Muscle layer of colon (tissue), 2 donors: ENCODE results near the gene KITLG.

ENCODE experiments used
- H3K27ac ChIP-seq: one replicate; pipeline ENCODE4 v1.7.0; 2013; ENCODE audit warnings: low read depth, mild to moderate bottlenecking, low read length, moderate library complexity
- H3K27me3 ChIP-seq, 2 donors: one replicate each; pipeline ENCODE4 v1.7.0; 2013; ENCODE audit warnings: low read length in 2 of 2, mild to moderate bottlenecking in 2 of 2; ENCODE audit not compliant: insufficient read depth in 2 of 2, control insufficient read depth in 1 of 2
- H3K36me3 ChIP-seq: one replicate; pipeline ENCODE4 v1.7.0; 2013; ENCODE audit warnings: mild to moderate bottlenecking, low read length; ENCODE audit not compliant: insufficient read depth
- H3K4me1 ChIP-seq: one replicate; pipeline ENCODE4 v1.7.0; 2013; ENCODE audit warnings: mild to moderate bottlenecking, low read length; ENCODE audit not compliant: insufficient read depth
- H3K4me3 ChIP-seq, 2 donors: one replicate each; pipeline ENCODE4 v1.7.0; 2013; ENCODE audit warnings: low read length in 2 of 2, low read depth in 1 of 2, mild to moderate bottlenecking in 1 of 2, moderate library complexity in 1 of 2
- H3K9ac ChIP-seq: one replicate; pipeline ENCODE4 v1.7.0; 2013; ENCODE audit warnings: low read length
- H3K9me3 ChIP-seq: one replicate; pipeline ENCODE4 v1.7.0; 2013; ENCODE audit warnings: mild to moderate bottlenecking, low read length
- donor health status: abdominal sarcoma.
- donor health status: Adenocarcinoma of cecum.

Gene KITLG

DNA sequence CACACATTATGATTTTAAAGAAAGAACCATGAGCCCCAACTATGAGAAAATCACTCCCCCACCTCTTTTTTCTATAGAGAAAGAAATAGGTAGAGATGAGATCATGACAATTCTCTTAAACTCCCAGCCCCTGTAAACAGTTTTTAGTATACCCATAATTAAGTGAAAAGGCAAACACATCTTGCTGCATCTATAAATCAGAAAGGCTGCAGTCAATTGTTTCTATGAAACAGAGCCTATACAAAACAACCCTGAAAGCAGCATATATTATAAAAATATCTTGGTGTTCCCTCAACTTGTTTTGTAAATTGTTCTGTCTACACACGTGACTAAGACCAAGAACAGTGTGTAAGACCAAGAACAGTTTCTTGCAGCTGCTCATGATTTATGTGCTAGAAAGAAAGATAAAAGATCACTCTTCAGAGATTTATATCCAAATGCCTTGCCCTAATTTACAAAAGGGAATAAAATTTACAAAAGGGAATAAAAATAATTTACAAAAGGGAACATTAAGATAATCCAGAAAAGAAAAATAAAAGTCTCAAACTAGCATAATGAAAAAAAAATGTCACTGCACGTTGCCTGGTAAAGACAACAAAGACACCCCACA is 4.8 kb downstream of the KITLG start:
- peaks cover 66% of the 10 kb centered on the region for H3K4me1 ChIP-seq
- H3K36me3 ChIP-seq = no peaks in the 10 kb centered on the region
- H3K27ac ChIP-seq = peak overlapping the region; percentile 69
- no peaks in the 10 kb centered on the region for H3K9me3 ChIP-seq
- no peak overlapping the region for H3K9ac ChIP-seq
- H3K4me3 ChIP-seq = no peak overlapping the region
- H3K27me3 ChIP-seq = no peaks in the 10 kb centered on the region

DNA sequence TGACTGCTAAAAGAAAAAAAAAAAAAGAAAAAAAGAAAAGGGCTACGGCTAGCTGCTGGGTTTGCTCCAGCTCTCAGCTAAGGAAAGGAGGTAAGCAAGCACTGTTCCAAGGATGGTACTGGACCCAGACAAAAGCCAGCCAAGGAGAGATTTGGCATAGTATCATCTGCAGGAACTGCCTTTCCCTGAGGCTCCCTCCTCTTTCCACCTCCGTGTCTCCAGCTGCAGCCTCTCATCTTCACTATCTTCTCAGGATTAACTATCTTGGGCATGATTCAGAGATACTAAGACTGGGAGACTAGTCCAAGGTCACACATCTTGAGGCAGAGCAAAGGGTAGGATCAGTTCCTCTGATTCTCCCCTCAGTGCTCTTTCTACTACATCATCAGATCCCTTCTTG is 6.0 kb downstream of the KITLG start:
- Histone ChIP-seq H3K36me3 (no peaks in the 10 kb centered on the region), H3K4me1 (peaks cover 78% of the 10 kb centered on the region), H3K9ac (no peak overlapping the region), H3K4me3 (peak overlapping the region in 1 of 2 donors; percentile 10), H3K27me3 (no peaks in the 10 kb centered on the region), H3K27ac (peak overlapping the region; percentile 78), H3K9me3 (no peaks in the 10 kb centered on the region)

DNA sequence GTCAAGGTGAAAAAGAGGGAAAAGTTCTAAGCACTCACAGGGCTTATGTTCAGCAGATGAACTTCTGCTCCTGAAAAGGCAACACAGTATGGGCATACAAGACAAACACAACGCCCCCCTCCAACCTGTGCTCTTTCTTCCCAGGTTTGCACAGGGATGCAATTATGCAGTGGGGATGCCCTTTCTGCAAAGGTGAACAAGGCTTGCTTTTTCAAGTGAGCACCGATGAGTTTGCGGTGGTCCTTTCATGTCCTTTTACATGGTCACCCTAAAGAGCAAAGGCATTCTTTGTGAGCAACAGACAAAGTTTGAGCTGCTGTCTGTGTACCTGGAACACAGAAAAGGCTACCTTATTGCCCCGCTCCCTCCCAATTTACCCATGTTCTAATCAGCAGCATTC is 6.7 kb downstream of the KITLG start:
- H3K9ac ChIP-seq = no peak overlapping the region
- peak overlapping the region; percentile 78 for H3K27ac ChIP-seq
- H3K4me1 ChIP-seq = peaks cover 81% of the 10 kb centered on the region
- no peak overlapping the region for H3K4me3 ChIP-seq
- H3K9me3 ChIP-seq = no peaks in the 10 kb centered on the region
- H3K27me3 ChIP-seq = no peaks in the 10 kb centered on the region
- H3K36me3 ChIP-seq = no peaks in the 10 kb centered on the region

DNA sequence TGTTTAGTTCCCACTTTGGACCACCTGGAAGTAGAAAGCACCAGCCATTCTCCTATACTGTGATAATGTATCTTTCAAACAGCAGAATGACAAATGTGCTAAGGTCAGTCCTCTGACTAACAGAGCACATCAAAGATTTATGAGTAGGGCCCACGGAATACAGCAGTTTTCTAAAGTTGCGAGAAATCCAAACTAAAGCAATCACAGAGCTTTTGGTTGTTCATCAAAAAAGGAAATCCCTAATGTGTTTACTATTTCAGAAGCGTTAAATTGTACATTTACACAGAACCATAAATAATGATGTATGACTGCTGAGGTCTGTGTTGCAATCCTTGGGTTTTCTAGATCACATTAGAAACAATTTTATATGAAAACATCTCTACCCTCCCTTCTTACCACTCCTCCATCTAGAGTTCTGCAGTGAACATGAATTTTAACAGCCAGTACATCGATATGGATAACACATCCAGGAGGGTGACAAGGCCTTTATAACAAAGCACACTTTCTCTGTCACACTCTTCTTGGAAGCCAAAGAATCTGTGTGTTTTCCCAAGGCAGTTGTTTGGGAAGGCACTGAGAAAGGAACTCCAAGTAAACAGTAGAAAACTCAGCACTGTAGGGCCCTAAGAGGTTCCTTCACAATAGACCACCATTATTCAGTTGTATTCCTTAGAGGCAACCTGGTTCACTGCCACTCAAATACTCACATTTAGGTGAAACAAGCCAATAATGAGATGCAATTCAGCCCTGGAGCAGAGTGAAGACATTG is 7.3 kb downstream of the KITLG start:
- Histone ChIP-seq H3K9me3 (no peaks in the 10 kb centered on the region), H3K4me1 (peaks cover 82% of the 10 kb centered on the region), H3K27ac (peak overlapping the region; percentile 78), H3K9ac (no peak overlapping the region), H3K4me3 (no peak overlapping the region), H3K27me3 (no peaks in the 10 kb centered on the region), H3K36me3 (no peaks in the 10 kb centered on the region)

DNA sequence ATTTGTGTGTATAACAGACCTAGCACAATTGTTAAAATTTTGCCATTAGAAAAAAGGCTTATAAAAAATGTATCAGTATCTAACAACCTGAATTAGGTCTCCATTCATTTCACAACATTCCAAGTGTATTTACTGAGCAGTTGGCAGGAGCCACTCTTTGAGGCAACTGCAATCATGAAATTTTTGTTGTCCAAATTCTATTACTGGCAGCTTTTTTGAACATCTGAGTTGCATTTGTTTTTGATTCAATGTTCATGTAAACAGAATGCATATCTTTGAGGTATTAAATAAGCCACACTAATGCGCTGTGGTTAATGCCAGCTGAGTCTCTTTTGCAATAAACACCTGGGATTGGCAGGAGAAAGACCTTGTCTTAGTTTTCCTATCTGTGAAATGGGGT is 8.7 kb downstream of the KITLG start:
- Histone ChIP-seq H3K27me3 (no peaks in the 10 kb centered on the region), H3K9ac (no peak overlapping the region), H3K27ac (peak overlapping the region; percentile 62), H3K9me3 (no peaks in the 10 kb centered on the region), H3K4me1 (peaks cover 86% of the 10 kb centered on the region), H3K36me3 (no peaks in the 10 kb centered on the region), H3K4me3 (no peak overlapping the region)

DNA sequence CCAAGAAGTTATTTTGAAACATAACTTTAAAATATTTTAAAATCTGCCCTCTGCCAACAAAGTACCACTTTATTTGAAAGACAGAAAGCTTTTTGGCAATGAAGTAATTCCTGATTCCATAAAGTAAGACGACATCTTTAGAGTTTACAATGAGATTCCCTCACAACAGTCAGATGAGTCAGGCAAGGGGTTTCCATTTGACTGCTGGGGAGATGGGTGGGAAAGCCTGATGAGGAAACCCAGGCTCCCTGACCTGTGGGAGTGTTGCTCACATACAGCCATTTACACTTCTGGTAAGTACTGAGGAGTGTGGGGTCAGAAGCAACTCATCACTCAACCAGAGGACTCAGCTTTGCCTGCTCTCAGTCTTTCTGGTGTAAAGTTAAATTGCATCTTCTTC is 10.2 kb downstream of the KITLG start:
- H3K27me3 ChIP-seq = no peaks in the 10 kb centered on the region
- H3K9ac ChIP-seq = no peak overlapping the region
- H3K9me3 ChIP-seq = no peaks in the 10 kb centered on the region
- peak overlapping the region in 1 of 2 donors; percentile 0 for H3K4me3 ChIP-seq
- H3K27ac ChIP-seq = peak overlapping the region; percentile 44
- H3K4me1 ChIP-seq = peaks cover 84% of the 10 kb centered on the region
- no peaks in the 10 kb centered on the region for H3K36me3 ChIP-seq

DNA sequence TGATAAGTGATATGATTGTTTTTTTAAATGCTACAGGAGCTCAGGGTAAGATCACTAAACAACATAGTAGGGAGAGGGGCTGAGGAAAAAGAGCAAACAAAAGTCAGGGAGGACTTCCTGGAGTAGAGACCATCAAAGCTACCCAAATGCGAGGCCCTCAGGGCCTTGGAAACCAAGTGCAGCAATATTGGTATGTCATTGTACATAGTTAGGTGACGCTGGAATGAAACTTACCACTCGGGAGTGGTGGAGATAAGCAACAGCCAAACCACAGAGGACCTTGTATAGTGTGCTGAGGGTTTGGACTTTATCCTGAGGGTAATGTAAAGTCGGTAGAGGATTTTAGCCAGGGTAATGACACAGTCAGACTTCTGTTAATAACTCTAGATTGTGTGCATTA is 13.8 kb downstream of the KITLG start:
- Histone ChIP-seq H3K4me3 (peak overlapping the region in 1 of 2 donors; percentile 0), H3K27me3 (no peaks in the 10 kb centered on the region), H3K27ac (peak overlapping the region; percentile 47), H3K9me3 (no peaks in the 10 kb centered on the region), H3K36me3 (no peaks in the 10 kb centered on the region), H3K4me1 (peaks cover 84% of the 10 kb centered on the region), H3K9ac (no peak overlapping the region)

DNA sequence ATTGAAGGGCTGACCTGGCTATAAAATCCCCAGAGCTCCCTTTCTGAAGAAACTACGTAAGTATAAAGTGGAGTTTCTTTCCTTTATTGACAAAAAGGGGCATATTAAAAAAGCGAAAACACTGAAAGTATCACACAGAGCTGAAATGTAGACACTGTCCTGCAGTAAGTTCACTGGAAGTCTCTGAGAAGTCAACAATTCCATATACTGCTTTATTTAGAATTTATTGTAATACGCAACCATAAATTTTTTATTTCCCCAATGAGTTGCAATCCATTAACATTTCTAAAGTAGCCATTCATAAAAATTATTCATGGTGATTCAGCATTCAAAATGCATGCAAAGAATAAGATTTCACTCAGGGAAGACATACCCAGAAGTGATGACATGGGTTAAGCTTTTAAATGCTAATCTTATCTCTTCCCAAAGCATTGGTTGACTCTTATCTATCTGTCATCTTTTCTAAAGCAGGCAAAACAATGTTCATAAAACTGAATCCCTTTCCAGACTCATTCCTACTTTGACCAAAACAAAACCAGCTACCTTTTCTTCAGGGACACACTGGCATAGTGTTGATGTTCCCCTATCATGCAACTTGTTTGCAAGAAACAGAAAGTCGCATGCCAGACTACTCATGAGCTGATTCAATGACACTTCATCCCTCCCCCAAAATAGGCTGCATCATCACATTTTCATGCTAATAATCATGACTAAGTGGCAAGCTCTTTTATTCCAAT is 17.3 kb downstream of the KITLG start:
- Histone ChIP-seq H3K4me1 (peaks cover 75% of the 10 kb centered on the region), H3K27me3 (no peaks in the 10 kb centered on the region), H3K27ac (no peak overlapping the region), H3K4me3 (no peak overlapping the region), H3K36me3 (no peaks in the 10 kb centered on the region), H3K9ac (no peak overlapping the region), H3K9me3 (no peaks in the 10 kb centered on the region)

DNA sequence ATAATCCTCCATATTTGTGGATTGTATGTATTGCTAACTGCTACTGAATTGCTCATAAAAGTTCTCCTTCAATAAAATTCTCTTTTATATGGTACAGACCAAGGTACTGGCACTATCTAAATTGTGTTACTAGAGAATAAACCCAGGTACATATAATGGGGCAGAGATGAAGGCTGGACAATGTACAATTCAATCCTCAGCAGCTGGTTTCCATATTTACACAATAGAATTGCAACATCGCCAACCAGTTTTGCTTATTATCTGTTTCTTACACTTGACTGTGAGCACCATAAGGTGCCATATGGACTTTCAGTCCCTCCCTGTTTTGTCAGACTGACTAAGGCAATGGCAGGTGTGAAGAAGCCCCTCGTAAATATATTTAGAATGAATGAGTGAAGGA is 18.1 kb downstream of the KITLG start:
- no peaks in the 10 kb centered on the region for H3K9me3 ChIP-seq
- H3K27me3 ChIP-seq = no peaks in the 10 kb centered on the region
- no peaks in the 10 kb centered on the region for H3K36me3 ChIP-seq
- no peak overlapping the region for H3K9ac ChIP-seq
- H3K27ac ChIP-seq = peak overlapping the region; percentile 29
- no peak overlapping the region for H3K4me3 ChIP-seq
- H3K4me1 ChIP-seq = peaks cover 67% of the 10 kb centered on the region

DNA sequence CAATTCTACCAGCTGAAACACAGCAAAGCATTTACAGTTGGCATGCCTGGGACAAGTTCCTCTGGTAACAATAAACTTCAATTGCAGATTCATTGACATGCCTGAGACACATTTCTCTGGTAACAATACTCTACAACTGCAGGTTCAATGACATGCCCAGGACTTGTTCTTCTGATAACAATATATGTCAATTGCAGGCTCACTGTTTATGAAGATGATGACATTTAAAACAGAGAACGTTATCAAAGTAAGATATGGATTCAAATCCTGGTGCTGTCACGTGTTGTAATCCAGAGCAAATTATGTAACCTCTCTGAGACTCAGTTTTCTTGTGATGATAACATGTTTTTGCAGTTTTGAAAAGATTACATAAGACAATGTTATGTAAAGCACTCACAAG is 20.5 kb downstream of the KITLG start:
- Histone ChIP-seq H3K4me3 (no peak overlapping the region), H3K36me3 (no peaks in the 10 kb centered on the region), H3K9ac (no peak overlapping the region), H3K4me1 (peaks cover 56% of the 10 kb centered on the region), H3K27ac (no peak overlapping the region), H3K27me3 (no peaks in the 10 kb centered on the region), H3K9me3 (no peaks in the 10 kb centered on the region)

DNA sequence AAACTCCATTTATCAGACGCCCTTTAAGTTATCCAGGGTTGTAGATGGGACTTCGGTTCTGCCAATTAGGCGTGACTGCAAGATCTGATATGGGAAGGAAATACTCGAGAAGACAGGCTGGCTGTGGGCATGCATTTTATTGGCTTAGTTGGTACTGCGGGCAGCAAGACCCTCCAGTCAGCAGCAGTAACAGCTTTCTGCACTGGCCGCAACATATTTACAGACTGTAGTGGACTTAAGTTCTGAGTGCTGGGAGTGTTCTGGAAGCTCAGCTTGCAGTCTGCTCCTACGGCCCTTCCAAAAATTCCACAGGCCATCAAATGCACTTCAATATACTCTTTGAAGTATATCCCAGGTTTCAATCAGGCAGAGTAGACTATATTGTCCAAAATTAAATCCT is 21.1 kb downstream of the KITLG start:
- H3K4me1 ChIP-seq = peaks cover 56% of the 10 kb centered on the region
- H3K27me3 ChIP-seq = no peaks in the 10 kb centered on the region
- H3K9me3 ChIP-seq = no peaks in the 10 kb centered on the region
- no peak overlapping the region for H3K9ac ChIP-seq
- no peaks in the 10 kb centered on the region for H3K36me3 ChIP-seq
- H3K4me3 ChIP-seq = no peak overlapping the region
- H3K27ac ChIP-seq = no peak overlapping the region
